HG02763 (cell line): ENCODE measurements around the gene MOB4.
A peak's percentile ranks its signal among the peaks of the same experiment; 100 is the strongest.
"Not testable (repeated sequence)": the region's sequence is repeated elsewhere in the genome, so short reads cannot be mapped to it uniquely, and the experiment has no call there.

Experiments used
- ATAC-seq: cut with Tn5 transposase; IDR thresholded peaks from one replicate; pipeline ENCODE4 v1.9.1; 2021; ENCODE audit warnings: mild to moderate bottlenecking, moderate library complexity; ENCODE audit not compliant: unreplicated experiment

Gene MOB4

DNA sequence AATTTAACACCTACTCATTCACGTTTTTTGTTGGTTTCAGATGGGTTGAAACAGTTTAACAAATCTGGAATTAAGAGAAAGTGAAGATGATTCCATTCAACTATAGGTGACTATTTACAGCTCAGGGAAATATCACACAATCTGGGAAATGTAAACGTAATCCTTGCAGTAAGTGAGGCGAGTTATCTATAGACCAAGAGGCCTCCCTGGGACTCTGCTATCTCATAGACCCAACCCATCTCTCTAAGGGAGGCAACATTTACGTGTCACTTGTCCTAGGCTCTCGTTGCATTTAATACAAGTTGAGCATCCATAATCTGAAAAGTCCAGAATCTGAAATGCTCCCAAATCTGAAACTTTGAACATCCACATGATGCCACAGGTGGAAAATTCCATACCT, 2.0 kb upstream of the MOB4 start:
- ATAC-seq = no peak

- ATAC-seq = no peak
Measured at GRCh38 chr2:197514754-197515153, 1.1 kb upstream of the MOB4 start.

DNA sequence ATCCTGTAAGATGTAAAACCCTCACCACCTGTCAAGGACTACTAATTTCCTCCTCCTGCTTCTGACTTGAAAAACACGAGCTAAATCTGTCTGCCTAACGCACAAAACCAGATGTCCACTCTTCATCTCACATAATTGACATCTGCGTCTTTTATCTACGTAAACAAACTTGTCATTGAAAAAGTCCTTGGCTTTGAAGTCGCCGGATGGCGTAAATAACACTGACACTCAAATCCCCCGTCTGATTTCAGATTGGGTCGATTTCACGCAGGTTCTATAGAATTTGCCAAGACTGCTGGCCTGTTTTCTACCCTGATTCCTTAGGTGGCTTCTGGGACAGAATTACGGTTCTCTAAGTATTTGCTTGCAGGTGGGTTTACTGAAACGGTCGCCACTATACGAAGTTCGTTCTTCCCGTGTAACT, 539 bp upstream of the MOB4 start:
- ATAC-seq = peak; percentile 10

GRCh38 chr2:197516393-197516761, 511 bp downstream of the MOB4 start:
- no peak for ATAC-seq

DNA sequence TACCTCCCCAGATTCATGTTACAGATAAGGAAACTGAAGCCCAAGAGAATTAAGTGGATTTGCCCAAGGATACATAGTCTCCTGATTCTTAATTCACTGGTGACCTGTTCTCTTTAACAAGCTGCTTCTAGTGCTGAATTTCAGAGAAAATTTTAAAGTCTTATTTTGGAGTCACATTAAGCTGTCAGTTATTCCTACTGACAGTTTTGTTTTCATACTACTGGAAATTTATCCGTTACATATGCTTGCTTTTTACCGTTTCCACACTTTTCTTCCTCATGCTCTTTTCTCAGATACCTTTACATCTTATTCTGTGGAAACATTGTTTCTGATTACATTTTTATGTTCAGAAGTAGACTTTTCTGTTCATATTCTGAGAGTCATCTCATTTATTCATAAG, 1.3 kb downstream of the MOB4 start:
- no peak for ATAC-seq

- ATAC-seq = no peak
Measured at GRCh38 chr2:197538412-197538811, 22.5 kb downstream of the MOB4 start.

- ATAC-seq = no peak
Measured at GRCh38 chr2:197539734-197540133, 23.9 kb downstream of the MOB4 start.

DNA sequence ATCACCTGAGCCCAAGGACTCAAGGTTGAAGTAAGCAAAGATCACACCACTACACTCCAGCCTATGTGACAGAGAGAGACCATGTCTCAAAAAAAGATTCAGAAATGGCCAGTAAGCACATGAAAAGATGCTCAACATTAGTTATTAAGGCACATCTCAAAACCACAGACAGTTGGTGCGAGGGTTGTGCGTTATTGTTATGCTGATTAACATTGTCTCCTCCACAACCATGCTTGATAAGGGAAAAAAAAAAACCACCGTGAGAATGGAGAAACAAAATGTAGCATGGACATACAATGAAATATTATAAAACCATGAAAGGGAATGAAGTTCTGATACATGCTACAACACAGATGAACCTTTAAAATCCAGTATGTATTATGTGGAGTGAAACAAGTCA, 27.3 kb downstream of the MOB4 start:
- ATAC-seq = no peak

- no peak for ATAC-seq
Measured at GRCh38 chr2:197547163-197547900, 31.5 kb downstream of the MOB4 start.

DNA sequence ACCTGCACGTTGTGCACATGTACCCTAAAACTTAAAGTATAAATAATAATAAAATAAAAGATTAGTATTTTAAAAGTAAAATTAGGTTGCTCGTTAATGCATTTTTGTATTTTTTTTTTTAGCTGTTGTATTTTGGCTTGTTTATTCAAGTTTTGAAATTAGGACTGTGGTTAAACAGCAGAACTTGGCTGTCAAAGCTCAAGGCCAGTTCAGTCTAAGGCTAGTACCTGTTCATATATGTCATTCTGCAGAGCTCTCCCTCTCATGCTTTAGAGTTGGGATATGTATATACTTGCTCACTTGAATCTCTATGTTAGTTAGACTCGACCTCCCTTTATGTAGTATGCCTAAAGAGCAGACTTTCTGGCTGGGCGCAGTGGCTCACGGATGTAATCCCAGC, 32.7 kb downstream of the MOB4 start:
- no peak for ATAC-seq

- ATAC-seq = not testable (repeated sequence)
Measured at GRCh38 chr2:197551260-197551659, 35.4 kb downstream of the MOB4 start.

- no peak for ATAC-seq
Measured at GRCh38 chr2:197555467-197555866, 39.6 kb downstream of the MOB4 start.

GRCh38 chr2:197556456-197556855, 40.6 kb downstream of the MOB4 start:
- ATAC-seq = no peak

DNA sequence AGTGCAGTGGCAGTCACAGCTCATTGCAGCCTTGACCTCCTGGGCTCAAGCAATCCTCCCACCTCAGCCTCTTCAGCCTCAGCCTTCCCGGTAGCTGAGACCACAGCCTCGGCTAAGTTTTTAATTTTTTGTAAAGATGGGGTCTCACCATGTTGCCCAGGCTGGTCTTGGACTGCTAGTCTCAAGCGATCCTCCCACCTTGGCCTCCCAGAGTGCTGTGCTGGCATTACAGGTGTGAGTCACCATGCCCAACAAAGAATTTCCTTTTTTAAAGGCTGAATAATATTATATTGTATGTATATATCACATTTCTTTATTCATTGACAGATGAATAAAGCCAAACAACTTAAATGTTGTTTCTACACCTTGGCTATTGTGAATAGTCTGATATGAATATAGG, 42.5 kb downstream of the MOB4 start:
- no peak for ATAC-seq

DNA sequence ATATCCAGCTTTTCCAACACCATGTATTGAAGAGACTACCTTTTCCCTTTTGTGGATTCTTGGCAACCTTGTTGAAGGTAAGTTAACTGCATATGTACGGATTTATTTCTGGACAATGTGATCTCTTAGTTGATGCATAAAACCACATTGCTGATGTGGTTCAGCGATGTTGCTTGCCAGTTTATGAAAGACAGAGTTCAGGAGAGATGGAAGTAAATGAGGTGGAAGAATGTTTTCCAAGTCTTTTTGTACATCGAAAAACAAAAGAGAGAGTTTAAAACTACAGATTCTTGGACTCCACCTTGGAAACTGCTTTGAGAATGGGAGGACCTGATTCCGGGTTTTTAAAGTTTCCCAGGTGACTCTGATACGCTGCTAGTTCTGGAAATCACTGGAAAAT, 43.8 kb downstream of the MOB4 start:
- ATAC-seq = no peak

GRCh38 chr2:197560146-197560665, 44.3 kb downstream of the MOB4 start:
- no peak for ATAC-seq

GRCh38 chr2:197571627-197572271, 55.9 kb downstream of the MOB4 start:
- no peak for ATAC-seq

DNA sequence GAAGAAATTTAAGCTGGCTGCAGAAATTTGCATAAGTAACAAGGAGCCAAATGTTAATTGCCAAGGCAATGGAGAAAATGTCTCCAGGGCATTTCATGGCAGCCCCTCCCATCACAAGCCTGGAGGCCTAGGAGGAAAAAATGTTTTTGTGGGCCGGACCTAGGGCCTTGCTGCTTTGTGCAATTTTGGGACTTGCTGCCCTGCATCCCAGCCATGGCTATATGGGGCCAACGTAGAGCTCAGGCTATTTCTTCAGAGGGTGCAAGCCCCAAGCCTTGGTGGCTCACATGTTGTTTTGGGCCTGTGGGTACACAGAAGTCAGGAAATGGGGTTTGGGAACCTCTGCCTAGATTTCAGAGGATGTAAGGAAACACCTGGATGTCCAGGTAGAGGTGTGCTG, 57.7 kb downstream of the MOB4 start:
- no peak for ATAC-seq

DNA sequence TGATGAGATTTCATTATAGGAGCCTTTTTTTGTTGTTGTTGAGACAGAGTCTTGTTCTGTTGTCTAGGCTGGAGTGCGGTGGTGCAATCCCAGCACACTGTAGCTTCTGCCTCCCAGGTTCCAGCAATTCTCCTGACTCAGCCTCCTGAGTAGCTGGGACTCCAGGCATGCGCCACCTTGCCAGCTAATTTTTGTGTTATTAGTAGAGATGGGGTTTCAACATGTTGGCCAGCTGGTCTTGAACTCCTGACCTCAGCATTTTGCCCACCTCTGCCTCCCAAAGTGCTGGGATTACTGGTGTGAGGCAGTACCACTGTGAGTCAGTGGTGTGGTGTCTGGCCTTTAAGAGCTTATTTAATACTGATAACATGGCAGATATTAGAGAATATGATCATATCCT, 60.1 kb downstream of the MOB4 start:
- ATAC-seq = no peak

GRCh38 chr2:197576631-197577030, 60.8 kb downstream of the MOB4 start:
- no peak for ATAC-seq

GRCh38 chr2:197577446-197577845, 61.6 kb downstream of the MOB4 start:
- no peak for ATAC-seq

DNA sequence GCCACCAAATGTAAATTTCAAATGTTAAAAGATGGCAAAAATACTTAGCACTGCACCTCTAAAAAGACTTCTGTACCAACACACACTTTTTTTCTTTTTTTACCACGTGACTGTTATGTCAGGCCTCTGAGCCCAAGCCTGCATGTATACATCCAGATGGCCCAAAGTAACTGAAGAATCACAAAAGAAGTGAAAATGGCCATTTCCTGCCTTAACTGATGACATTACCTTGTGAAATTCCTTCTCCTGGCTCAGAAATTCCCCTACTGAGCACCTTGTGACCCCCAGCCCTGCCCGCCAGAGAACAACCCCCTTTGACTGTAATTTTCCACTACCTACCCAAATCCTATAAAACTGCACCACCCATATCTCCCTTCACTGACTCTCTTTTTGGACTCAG, 62.4 kb downstream of the MOB4 start:
- ATAC-seq = not testable (repeated sequence)
